Activated CD4-positive, alpha-beta T cell treated with anti-CD3 and anti-CD28 coated beads, Interleukin-10, Interleukin-2, amounts not matched to agents 100 ng/mL and 50 ng/mL, durations not matched to agents 16 hours and 8 hours (primary cell): ENCODE results near the gene AKAP13.
"Not testable (repeated sequence)": the region's sequence is repeated elsewhere in the genome, so short reads cannot be mapped to it uniquely, and the experiment has no call there.

Experiments
- DNase-seq: peaks from one replicate; pipeline ENCODE4 v3.0.0-alpha.2; 2020

AKAP13 gene

DNA sequence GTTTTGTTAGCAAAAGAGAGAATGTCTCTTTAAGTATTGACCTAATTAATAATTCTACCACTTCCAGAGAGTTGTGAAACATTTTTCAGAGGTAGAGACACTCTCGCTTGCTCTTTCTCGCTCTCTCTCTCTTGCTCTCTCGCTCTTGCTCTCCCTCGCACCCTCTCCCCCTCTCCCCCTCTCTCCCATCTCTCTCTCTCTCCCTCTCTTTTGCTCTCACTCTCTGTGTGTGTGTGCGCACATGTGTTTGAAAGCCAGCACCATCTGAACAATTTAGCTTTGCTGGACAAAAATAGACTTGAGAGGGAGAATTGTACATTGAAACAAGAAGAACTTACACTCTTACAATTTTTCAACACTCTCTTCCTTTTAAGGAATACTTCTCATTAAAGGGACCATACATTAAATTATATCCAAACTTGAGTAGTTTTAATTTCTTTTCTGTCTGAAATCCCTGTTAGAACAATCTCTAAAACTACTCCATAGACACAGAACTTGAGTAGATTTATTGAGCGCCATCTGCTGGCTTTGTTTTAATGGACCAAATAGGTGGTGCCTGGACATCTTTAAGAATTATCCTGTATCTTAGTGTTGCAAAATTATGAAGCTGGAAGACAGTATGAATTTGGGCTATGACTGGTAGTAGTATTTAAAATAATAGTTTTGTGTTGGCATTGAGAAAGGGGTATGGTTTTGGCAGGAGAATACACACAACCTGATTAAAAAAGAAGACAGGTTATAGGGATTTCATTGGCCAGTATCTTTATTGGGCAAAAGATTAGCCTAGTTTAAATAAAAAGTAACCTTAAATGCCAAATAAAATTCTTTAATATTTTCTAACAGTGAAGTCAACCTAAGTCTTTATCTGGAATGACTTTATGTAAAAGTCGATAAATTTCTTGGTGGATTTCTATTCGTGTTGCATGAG lies 124.6 kb downstream of the AKAP13 start:
- peak; percentile 62 for DNase-seq

DNA sequence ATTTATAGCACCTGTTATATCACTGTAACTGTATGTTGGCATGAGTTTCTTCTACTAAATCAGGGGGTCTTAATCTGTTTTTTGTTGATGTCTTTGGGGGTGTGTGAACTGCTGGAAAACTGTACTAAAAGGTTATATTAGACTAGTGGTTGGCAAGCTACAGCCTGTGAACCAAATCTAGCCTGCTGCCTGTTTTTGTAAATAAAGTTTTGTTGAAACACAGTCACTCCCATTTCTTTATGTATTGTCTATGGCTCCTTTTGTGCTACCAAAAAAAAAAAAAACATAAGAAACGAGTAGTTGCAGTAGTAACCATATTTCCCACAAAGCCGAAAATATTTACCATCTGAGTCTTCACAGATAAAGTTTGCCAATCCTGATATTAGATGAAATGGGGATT lies 126.7 kb downstream of the AKAP13 start:
- no peak for DNase-seq

DNA sequence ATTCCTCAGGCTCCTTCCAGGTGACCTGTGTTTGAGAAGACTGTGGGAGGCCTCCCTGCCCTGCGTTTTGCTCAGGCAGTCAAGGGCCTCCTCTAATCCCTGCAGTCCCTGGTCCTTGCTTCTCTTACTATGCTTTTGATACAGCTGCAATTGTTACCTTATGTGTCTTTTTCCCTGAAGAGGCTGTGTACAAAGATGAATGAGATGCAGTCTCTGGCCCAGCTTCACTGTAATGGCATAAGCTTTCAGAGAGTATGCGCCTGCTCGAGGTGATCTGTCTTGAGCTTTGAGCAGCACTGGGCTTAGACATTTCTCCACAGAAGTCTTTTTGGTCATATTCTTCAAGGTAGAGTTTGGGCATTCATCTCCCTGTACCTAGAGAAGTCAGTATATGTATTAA lies 129.6 kb downstream of the AKAP13 start:
- no peak for DNase-seq

GRCh38 chr15:85514413-85514812 lies 134.0 kb downstream of the AKAP13 start:
- no peak for DNase-seq

GRCh38 chr15:85515212-85515611 lies 134.8 kb downstream of the AKAP13 start:
- DNase-seq: no peak

GRCh38 chr15:85517086-85517485 lies 136.7 kb downstream of the AKAP13 start:
- DNase-seq: no peak

DNA sequence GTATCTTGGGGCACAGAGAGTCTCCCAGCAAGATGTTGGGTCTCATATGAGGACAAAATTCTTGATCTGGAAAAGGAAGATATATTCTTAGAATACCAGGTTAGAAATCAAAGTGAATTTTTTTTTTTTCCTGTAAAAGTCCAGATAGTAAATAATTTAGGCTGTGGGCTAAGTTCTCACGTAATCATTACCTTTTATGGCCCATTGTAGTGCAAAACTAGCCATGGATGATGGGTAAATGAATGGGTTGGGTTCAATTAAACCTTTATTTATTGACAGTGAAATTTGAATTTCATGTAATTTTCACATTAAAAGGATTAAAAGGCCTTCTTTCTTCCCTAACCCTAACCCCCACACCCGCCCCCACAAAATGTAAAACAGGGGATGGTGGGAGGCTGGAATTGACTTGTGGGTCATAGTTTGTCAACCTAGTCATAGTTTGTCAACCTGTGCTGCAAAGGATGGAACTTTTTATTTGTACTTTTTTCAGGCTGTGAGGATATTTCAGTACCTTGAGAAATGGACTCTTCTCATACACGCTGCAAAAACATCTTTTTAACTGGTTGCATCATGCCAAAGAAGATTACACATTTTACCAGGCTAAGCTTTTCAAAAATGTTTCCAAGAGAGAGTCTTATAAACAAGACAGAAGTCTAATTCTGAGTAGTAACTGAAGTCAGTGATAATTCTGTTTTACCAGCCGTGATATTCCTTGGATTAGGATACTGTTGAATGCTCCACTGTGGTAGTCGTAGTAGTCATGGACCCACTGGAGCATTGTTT lies 138.8 kb downstream of the AKAP13 start:
- no peak for DNase-seq

- no peak for DNase-seq
Observed at GRCh38 chr15:85520650-85521049, 140.2 kb downstream of the AKAP13 start.

GRCh38 chr15:85523530-85523929 lies 143.1 kb downstream of the AKAP13 start:
- no peak for DNase-seq

- DNase-seq: no peak
Observed at GRCh38 chr15:85525755-85526154, 145.4 kb downstream of the AKAP13 start.

GRCh38 chr15:85527895-85528294 lies 147.5 kb downstream of the AKAP13 start:
- DNase-seq: no peak

DNA sequence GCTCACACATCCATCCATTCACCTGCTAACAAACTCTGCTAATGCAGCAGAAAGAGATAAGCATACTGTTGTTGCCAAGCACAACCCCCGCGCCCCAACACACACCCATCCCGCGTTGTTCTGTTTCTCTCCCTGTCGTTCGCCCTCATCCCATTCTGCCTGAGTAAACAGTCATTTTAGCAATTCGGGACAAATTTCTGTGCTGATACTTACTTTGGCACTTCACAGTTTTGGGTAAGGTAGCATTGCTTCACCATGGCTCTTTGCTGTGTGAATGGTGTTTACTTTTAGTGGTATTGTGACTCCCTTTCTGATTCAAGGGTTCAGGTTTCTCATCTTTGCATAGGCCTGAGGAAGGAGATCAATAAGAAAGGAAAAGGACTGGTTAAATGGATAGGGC lies 149.7 kb downstream of the AKAP13 start:
- DNase-seq: no peak

DNA sequence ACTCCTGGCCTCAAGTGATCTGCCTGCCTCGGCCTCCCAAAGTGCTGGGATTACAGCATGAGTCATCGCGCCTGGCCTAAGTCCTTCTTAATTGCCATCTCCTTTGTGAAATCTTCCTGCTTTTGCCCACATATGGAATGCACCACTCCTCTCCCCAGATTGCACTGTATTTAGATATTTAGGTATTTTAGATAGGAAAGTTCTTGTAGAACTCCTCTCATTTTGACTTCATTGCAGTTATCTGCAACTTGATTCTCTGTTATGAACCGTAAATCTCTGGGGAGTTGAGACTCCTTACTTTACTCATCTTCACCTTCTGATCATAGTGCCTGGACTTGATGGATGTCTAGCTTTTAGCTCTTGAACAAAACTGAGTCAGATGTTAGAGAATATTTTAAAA lies 150.7 kb downstream of the AKAP13 start:
- no peak for DNase-seq

DNA sequence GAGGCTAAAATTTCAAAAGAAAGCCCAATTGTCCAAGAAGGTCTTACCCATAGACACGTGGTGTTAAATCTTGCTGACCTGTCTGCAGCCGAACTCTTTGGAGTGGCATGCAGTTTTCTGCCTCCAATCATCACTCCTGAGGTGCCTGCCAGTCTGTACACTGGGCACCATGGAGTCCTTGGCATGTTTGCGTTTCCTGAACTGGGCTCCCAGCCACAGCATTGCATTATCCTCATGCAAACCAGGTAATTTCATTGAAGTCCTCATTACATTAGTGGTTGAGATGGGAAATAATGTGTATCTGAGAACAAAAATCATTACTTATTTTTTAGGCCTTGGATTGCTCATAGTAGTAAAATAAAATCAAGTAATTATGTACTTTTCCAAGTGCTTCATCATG lies 152.3 kb downstream of the AKAP13 start:
- no peak for DNase-seq

GRCh38 chr15:85534031-85534430 lies 153.6 kb downstream of the AKAP13 start:
- peak; percentile 41 for DNase-seq

GRCh38 chr15:85535533-85536330 lies 155.3 kb downstream of the AKAP13 start:
- not testable (repeated sequence) for DNase-seq

GRCh38 chr15:85536341-85536740 lies 155.9 kb downstream of the AKAP13 start:
- no peak for DNase-seq

DNA sequence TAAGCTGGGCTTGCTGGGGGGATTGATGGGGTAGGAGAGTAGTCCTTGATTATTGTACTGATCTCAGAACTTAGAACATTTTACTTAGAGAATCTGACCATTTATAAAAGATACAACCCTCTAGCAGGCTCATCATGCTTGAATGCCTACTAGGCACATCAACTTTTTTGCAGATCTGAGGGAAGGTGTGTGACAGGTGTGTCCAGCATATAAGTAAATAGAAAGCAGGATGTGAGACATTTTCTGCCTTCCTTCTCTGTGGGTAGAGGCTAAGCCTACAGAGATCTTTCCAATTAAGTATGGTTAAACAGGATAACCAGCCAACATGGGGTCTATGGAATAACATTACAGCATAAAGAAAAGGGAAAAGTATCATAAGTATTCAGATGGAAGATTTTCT lies 159.1 kb downstream of the AKAP13 start:
- DNase-seq: no peak

DNA sequence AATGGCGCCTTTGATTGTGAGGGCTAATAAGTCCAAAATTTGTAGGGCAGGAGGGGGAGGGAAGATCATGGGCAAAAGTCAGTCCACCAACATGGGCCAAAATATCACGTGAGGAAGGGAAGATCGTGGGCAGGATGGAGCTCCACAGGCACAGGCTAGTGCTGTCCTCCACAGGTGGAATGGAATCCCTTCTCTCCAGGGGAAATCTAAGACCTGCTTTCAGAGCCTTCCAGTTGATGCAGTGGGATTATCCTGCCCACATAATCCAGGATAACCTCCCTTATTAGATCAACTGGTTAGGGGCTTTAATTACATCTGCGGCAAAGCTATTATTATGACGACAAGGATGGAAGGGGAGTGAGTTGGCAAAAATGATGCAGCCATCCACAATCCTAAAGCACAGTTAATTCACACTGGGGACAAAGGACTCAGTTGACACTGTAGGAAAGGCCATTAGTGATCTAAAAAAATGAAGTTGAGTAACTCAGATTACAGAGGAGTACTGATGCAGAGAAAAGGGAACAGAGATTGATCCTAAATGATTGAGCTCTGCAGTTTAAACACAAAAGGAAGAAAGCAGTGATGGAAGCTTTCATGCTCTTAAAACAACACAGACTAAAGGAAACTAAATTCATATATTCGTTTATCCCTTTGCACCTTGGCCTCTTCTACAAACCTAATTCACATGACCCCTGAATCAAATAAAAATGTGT lies 159.8 kb downstream of the AKAP13 start:
- DNase-seq: no peak

DNA sequence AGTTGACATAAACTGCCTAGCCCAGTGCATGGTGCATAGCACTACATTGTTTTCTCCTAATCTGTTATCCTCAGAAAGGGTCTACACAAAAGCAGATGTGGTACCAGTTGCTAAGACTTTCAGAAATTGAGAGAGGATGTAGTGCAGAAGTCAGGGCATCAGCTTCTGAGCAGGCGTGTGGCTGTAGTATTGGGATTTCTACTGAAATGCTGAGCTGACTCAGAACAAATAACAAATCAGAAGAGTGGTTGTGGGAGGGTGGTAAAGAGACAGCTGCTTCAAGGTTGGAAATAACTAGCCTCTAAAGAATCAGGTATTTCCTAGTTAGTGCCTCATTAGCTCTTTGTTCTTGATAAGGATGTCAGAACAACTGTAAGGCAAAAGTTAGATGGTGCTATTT lies 161.3 kb downstream of the AKAP13 start:
- DNase-seq: peak; percentile 78

- DNase-seq: no peak
Observed at GRCh38 chr15:85542488-85542887, 162.1 kb downstream of the AKAP13 start.

DNA sequence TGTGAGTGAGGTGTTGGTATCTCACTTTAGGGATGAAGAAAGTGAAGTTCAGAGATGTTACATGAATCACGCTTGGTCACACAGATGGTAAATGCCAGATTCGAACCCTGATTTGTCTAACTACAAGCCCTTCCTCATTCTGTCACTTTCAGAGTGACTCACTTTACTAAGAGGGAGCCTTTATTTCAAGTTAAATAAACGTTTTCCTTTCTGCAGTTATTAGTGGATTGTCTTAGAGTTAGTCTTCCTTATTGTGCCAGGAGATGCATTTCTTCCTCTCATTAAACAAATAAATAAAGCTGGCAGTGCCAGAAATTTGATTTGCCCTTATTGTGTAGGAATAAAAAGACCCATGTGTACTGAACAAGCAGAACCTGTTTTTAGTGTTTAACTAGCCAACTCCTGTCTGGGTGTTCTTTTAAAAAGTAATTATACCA lies 162.5 kb downstream of the AKAP13 start:
- peak; percentile 84 for DNase-seq
